HCT116 (cell line): Measurements from ENCODE around the gene GAD2. TPM values are rescaled to one million over a fixed set of nuclear protein-coding genes. Genes with fewer than 3 reads are reported as not detected.

Experiments used
- ATAC-seq: fragments of 200-7000 bp; cut with Tn5 transposase; 2 replicates; pipeline ENCODE4 v1.9.1; 2020; ENCODE audit warnings: mild to moderate bottlenecking, moderate library complexity
- BruUV-seq: library from RNA; stranded (reverse); fragments of 400-500 nt; replicated peaks from 2 replicates; lab custom pipeline; 2021; lab: Mats Ljungman, UMichigan
- CTCF ChIA-PET: fragments of 300-600 bp; sonication (Branson Sonifier 250); formaldehyde crosslinking; loops from one replicate; lab custom pipeline; 2021; ENCODE audit warnings: antibody characterized with exemption; lab: Charles Lee
- POLR2A ChIA-PET: fragments of 300-600, 350-600 bp; sonication (Branson Sonifier 250); formaldehyde crosslinking; loops from one replicate; lab custom pipeline; 2021; ENCODE audit warnings: antibody characterized with exemption; lab: Charles Lee
- RAD21 ChIA-PET, 2 experiments: fragments of 300-600 bp; sonication (Branson Sonifier 250); formaldehyde crosslinking; loops; one replicate each; lab custom pipeline; 2023; ENCODE audit warnings: low total read pairs in 2 of 2; ENCODE audit not compliant: uncharacterized antibody in 2 of 2, unreplicated experiment in 2 of 2, low non-redundant PET in 1 of 2; lab: Charles Lee
- DNase-seq: peaks from one replicate; pipeline ENCODE4 v3.0.0-alpha.2; 2010; ENCODE audit warnings: low read depth, low spot score
- H2AFZ ChIP-seq: fragments of 200-600 bp; shearing (Covaris generic), sonication (generic); 2 replicates; pipeline ENCODE4 v1.6.1; 2017; ENCODE audit warnings: low read depth, mixed run types, mixed read lengths, antibody characterized with exemption, low read length; ENCODE audit not compliant: poor library complexity, severe bottlenecking
- H3K27ac ChIP-seq: 2 replicates; pipeline ENCODE4 v1.5.1; 2012; ENCODE audit warnings: low read depth, low read length
- H3K27me3 ChIP-seq: fragments of 200-600 bp; sonication (generic); 2 replicates; pipeline ENCODE4 v1.6.1; 2016; ENCODE audit warnings: mixed run types, low read length, mixed read lengths; ENCODE audit not compliant: insufficient read depth
- H3K36me3 ChIP-seq, 2 experiments: fragments of 200-500 bp in 1 of 2; fragments of 200-600 bp in 1 of 2; sonication (Bioruptor generic) in 1 of 2; sonication (generic) in 1 of 2; 2 replicates each; pipeline versions ENCODE4 v1.5.1 to v1.6.1; 2014 to 2016; ENCODE audit warnings: low read length in 2 of 2, inconsistent platforms in 1 of 2, mixed read lengths in 1 of 2, mixed run types in 1 of 2; ENCODE audit not compliant: insufficient read depth in 2 of 2, control insufficient read depth in 1 of 2
- H3K4me1 ChIP-seq, 2 experiments: fragments of 200-600 bp in 1 of 2; sonication (generic) in 1 of 2; 2 replicates each; pipeline versions ENCODE4 v1.5.1 to v1.6.1; 2012 to 2017; ENCODE audit warnings: low read length in 2 of 2, inconsistent platforms in 1 of 2, mild to moderate bottlenecking in 1 of 2, mixed read lengths in 1 of 2, mixed run types in 1 of 2, moderate library complexity in 1 of 2; ENCODE audit not compliant: insufficient read depth in 2 of 2, control insufficient read depth in 1 of 2
- H3K4me2 ChIP-seq: fragments of 200-600 bp; sonication (generic); 2 replicates; pipeline ENCODE4 v1.6.1; 2017; ENCODE audit warnings: mixed run types, low read length, mixed read lengths
- H3K4me3 ChIP-seq, 2 experiments: fragments of 200-600 bp in 1 of 2; sonication (generic) in 1 of 2; replicated peaks in 1 of 2; 2 replicates each; pipeline ENCODE4 v1.5.1; 2011 to 2016; ENCODE audit warnings: low read length in 2 of 2, control low read depth in 1 of 2, low read depth in 1 of 2, mild to moderate bottlenecking in 1 of 2, mixed read lengths in 1 of 2, mixed run types in 1 of 2
- H3K79me2 ChIP-seq: fragments of 200-600 bp; sonication (generic); 2 replicates; pipeline ENCODE4 v1.6.1; 2017; ENCODE audit warnings: mild to moderate bottlenecking, mixed run types, low read length, moderate library complexity, mixed read lengths; ENCODE audit not compliant: insufficient read depth
- H3K9ac ChIP-seq: fragments of 200-600 bp; sonication (generic); 2 replicates; pipeline ENCODE4 v1.6.1; 2016; ENCODE audit warnings: low read length, mixed read lengths
- H3K9me2 ChIP-seq: fragments of 200-600 bp; sonication (generic), shearing (Covaris generic); 2 replicates; pipeline ENCODE4 v1.6.1; 2017; ENCODE audit warnings: mixed run types, mild to moderate bottlenecking, moderate library complexity; ENCODE audit not compliant: insufficient read depth
- H3K9me3 ChIP-seq, 2 experiments: fragments of 200-500 bp in 1 of 2; fragments of 200-600 bp in 1 of 2; sonication (Bioruptor generic) in 1 of 2; sonication (generic) in 1 of 2; 2 replicates each; pipeline ENCODE4 v1.6.1; 2014 to 2017; ENCODE audit warnings: low read length in 2 of 2, mixed read lengths in 2 of 2, inconsistent platforms in 1 of 2, low read depth in 1 of 2, mild to moderate bottlenecking in 1 of 2, mixed run types in 1 of 2, moderate library complexity in 1 of 2; ENCODE audit not compliant: control insufficient read depth in 1 of 2, insufficient read depth in 1 of 2
- H4K20me1 ChIP-seq: fragments of 200-600 bp; sonication (generic), shearing (Covaris generic); 2 replicates; pipeline ENCODE4 v1.6.1; 2017; ENCODE audit warnings: mixed run types, mild to moderate bottlenecking, moderate library complexity; ENCODE audit not compliant: insufficient read depth
- ATF3 ChIP-seq: IDR thresholded peaks from 2 replicates; pipeline ENCODE4 v1.6.1; 2012
- CEBPB ChIP-seq: IDR thresholded peaks from 2 replicates; pipeline ENCODE4 v1.6.1; 2012; ENCODE audit warnings: low read depth
- ELF1 ChIP-seq: IDR thresholded peaks from 2 replicates; pipeline ENCODE4 v1.6.1; 2012; ENCODE audit warnings: low read depth, borderline replicate concordance
- EZH2 ChIP-seq: fragments of 200-600 bp; sonication (generic); IDR thresholded peaks from 2 replicates; pipeline ENCODE4 v1.6.1; 2017; ENCODE audit warnings: antibody characterized with exemption, mixed run types
- FOSL1 ChIP-seq: IDR thresholded peaks from 2 replicates; pipeline ENCODE4 v1.6.1; 2012; ENCODE audit warnings: low read depth
- intact Hi-C: fragments of 100-400 bp; cut with micrococcal nuclease; formaldehyde crosslinking; loops from 2 replicates; pipeline ENCODE4 v1.10.0; 2022
- total RNA-seq: library from RNA; stranded (reverse); gene quantifications from one replicate; pipeline ENCODE4 v1.2.1, GENCODE V29; 2021; ENCODE audit not compliant: unreplicated experiment
- TF ChIP-seq, protein P1 (sequence below): IDR thresholded peaks from 2 replicates; pipeline ENCODE4 v1.6.1; 2012

GAD2 gene
- total RNA-seq, 1 experiment from 2014 or later = not detected

GRCh38 chr10:26205223-26205622, 11.4 kb upstream of the GAD2 start:
- ChIA-PET CTCF (no interaction called here), POLR2A (no interaction called here), RAD21 (no interaction called here)
- Histone ChIP-seq H3K27me3 (peaks cover 9% of the 10 kb centered on the region; the same call in 1 of the 2 replicates), H3K36me3 (no peaks in the 10 kb centered on the region), H3K9me3 (no peaks in the 10 kb centered on the region), H3K79me2 (no peaks in the 10 kb centered on the region), H3K27ac (no peak overlapping the region), H3K4me2 (no peak overlapping the region), H2AFZ (no peak overlapping the region), H4K20me1 (no peaks in the 10 kb centered on the region), H3K4me1 (no peaks in the 10 kb centered on the region), H3K4me3 (no peak overlapping the region), H3K9ac (no peak overlapping the region), H3K9me2 (no peaks in the 10 kb centered on the region)
- ATAC-seq = no peak
- intact Hi-C loops = no loop called here
- TF ChIP-seq ELF1 (no peak), CEBPB (no peak)
- TF ChIP-seq, all 23 proteins: peak for 0
- no peak for DNase-seq
- BruUV-seq = no TSS peak

DNA sequence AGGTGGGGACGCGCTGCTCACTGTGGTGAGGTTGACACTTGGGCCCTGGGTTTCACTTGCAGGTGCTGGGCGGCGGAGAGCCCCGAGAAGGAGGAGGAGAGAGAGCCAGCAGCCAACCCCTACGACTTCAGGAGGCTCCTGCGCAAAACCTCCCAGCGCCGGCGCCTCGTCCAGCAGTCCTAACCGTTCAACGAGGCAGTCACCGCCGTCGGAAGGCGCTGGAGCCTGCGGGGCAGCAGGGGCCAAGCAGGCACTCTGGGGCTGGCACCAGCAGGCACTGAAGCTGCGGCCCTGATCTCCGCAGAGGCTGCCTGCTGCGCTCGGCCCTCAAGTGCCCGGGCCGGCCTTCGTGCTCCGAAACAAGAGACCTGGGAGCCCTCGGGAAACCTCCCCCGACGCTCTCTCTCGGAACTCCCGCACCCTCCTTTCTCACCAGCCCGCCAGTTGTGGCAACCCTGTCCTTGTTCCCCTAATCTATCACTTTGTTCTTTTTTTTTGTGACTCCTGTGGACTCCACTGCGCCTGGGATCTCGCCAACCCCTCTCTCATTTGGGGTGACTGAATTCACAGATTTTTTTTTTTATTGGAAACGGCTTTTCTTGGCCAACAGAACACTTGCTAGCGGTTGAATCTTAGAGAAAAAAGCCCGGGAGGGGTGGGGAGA, 4.7 kb upstream of the GAD2 start:
- H2AFZ ChIP-seq = no peak overlapping the region
- H3K4me1 ChIP-seq = no peaks in the 10 kb centered on the region
- RAD21 ChIA-PET = no interaction called here
- CTCF ChIA-PET = no interaction called here
- POLR2A ChIA-PET = no interaction called here
- intact Hi-C loops = no loop called here
- no peaks in the 10 kb centered on the region for H3K79me2 ChIP-seq
- no peaks in the 10 kb centered on the region for H3K9me2 ChIP-seq
- no peak overlapping the region for H3K4me3 ChIP-seq
- no peak overlapping the region for H3K27ac ChIP-seq
- TF ChIP-seq FOSL1 (no peak), ATF3 (no peak), EZH2 (no peak)
- TF ChIP-seq, protein P1, sequence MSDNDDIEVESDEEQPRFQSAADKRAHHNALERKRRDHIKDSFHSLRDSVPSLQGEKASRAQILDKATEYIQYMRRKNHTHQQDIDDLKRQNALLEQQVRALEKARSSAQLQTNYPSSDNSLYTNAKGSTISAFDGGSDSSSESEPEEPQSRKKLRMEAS = no peak
- TF ChIP-seq, all 23 proteins: peak for 0
- ATAC-seq (no peak), DNase-seq (no peak)
- Histone ChIP-seq H3K9me3 (no peaks in the 10 kb centered on the region), H3K4me2 (no peak overlapping the region), H3K27me3 (peaks cover 9% of the 10 kb centered on the region), H3K36me3 (no peaks in the 10 kb centered on the region), H3K9ac (no peak overlapping the region), H4K20me1 (no peaks in the 10 kb centered on the region)
- BruUV-seq = no TSS peak
